ENCODE measurements around the gene SPTBN5.

DNA sequence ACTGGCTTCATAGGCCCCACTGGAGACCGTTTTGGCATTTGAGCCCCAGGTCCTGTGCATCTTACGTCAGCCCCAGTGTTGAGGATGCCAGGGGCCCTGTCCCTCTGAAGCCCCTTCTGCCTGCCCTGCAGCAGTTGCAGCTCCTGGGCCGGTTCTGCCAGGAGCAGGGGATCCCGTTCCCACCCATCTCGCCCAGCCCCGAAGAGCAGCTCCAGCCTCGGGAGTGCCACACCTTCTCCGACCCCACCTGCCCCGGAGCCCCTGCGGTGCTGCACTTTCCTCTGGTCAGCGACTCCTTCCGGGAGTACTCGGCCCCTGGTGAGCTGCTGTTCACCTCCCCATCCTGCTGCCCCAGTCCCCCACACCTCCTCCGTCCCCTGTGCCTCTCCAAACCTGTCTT lies 46.6 kb downstream of the SPTBN5 start:
- TF ChIP-seq, protein P1, sequence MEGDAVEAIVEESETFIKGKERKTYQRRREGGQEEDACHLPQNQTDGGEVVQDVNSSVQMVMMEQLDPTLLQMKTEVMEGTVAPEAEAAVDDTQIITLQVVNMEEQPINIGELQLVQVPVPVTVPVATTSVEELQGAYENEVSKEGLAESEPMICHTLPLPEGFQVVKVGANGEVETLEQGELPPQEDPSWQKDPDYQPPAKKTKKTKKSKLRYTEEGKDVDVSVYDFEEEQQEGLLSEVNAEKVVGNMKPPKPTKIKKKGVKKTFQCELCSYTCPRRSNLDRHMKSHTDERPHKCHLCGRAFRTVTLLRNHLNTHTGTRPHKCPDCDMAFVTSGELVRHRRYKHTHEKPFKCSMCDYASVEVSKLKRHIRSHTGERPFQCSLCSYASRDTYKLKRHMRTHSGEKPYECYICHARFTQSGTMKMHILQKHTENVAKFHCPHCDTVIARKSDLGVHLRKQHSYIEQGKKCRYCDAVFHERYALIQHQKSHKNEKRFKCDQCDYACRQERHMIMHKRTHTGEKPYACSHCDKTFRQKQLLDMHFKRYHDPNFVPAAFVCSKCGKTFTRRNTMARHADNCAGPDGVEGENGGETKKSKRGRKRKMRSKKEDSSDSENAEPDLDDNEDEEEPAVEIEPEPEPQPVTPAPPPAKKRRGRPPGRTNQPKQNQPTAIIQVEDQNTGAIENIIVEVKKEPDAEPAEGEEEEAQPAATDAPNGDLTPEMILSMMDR (IDR thresholded peaks at IDR 0.05) = no peak
- TF ChIP-seq POLR2A (IDR thresholded peaks at IDR 0.05) = no peak
